HepG2 (cell line): Measurements from ENCODE around the gene TNNT3. TPM values are rescaled to one million over a fixed set of nuclear protein-coding genes. Genes with fewer than 3 reads are reported as not detected.
A peak's percentile ranks its signal among the peaks of the same experiment; 100 is the strongest.

Source experiments
- ATAC-seq: fragments of 200-7000 bp; cut with Tn5 transposase; 3 replicates; pipeline ENCODE4 v1.9.1; 2020; ENCODE audit warnings: mild to moderate bottlenecking, moderate library complexity
- BruUV-seq: library from RNA; stranded (reverse); fragments of 400-500 nt; replicated peaks from 2 replicates; lab custom pipeline; 2021; lab: Mats Ljungman, UMichigan
- CTCF ChIA-PET: fragments of 300-600 bp; formaldehyde crosslinking; extraction: SDS; loops from one replicate; lab custom pipeline; 2021; ENCODE audit warnings: low total read pairs, inconsistent platforms, low intra/inter-chr PET ratio; lab: Yijun Ruan, JAX
- POLR2A ChIA-PET: fragments of 350-600 bp; sonication (Branson Sonifier 250); formaldehyde crosslinking; loops from one replicate; lab custom pipeline; 2020; ENCODE audit warnings: antibody characterized with exemption, inconsistent platforms; lab: Yijun Ruan, JAX
- DNase-seq: peaks from one replicate; pipeline ENCODE4 v3.0.0-alpha.2; 2015; ENCODE audit warnings: low spot score
- FAIRE-seq: peaks from 3 replicates; lab custom pipeline; 2011; peaks lifted over from hg19 to GRCh38; lab: Jason Lieb, UNC
- H2AFZ ChIP-seq: one replicate; pipeline ENCODE4 v1.6.1; 2011; ENCODE audit warnings: low read length, inconsistent platforms
- H3K27ac ChIP-seq: fragments of 300-600 bp; 3 replicates; pipeline ENCODE4 v1.8.0; 2011; ENCODE audit warnings: mixed run types, mild to moderate bottlenecking, mixed read lengths, low read length, inconsistent platforms; ENCODE audit not compliant: insufficient read depth; ENCODE audit errors: extremely low read length
- H3K27me3 ChIP-seq, 2 experiments: fragments of 200-600 bp in 1 of 2; 2 replicates in 1 of 2; 3 replicates in 1 of 2; pipeline versions ENCODE4 v1.6.0 to v1.8.0; 2011; ENCODE audit warnings: low read length in 2 of 2, mild to moderate bottlenecking in 2 of 2, moderate library complexity in 2 of 2, inconsistent platforms in 1 of 2; ENCODE audit not compliant: insufficient read depth in 2 of 2, control insufficient read depth in 1 of 2
- H3K36me3 ChIP-seq, 2 experiments: fragments of 200-600 bp in 1 of 2; replicated peaks in 1 of 2; 2 replicates in 1 of 2; 3 replicates in 1 of 2; pipeline versions ENCODE4 v1.5.1 to v1.8.0; 2011; ENCODE audit warnings: low read length in 2 of 2, inconsistent platforms in 1 of 2; ENCODE audit not compliant: insufficient read depth in 2 of 2, control insufficient read depth in 1 of 2
- H3K4me1 ChIP-seq: 2 replicates; pipeline ENCODE4 v1.5.1; 2012; ENCODE audit warnings: low read length, inconsistent platforms; ENCODE audit not compliant: insufficient read depth
- H3K4me2 ChIP-seq: 2 replicates; pipeline ENCODE4 v1.6.0; 2011; ENCODE audit warnings: low read depth, low read length, inconsistent platforms
- H3K4me3 ChIP-seq, 3 experiments: fragments of 200-600 bp in 1 of 3; sonication (generic), shearing (Covaris generic) in 1 of 3; replicated peaks in 1 of 3; 2 replicates each; pipeline ENCODE4 v1.5.1; 2011 to 2016; ENCODE audit warnings: low read length in 3 of 3, inconsistent platforms in 2 of 3, low read depth in 2 of 3, mild to moderate bottlenecking in 2 of 3, control low read depth in 1 of 3, mixed read lengths in 1 of 3; ENCODE audit not compliant: insufficient read depth in 1 of 3
- H3K79me2 ChIP-seq: one replicate; pipeline ENCODE4 v1.6.1; 2011; ENCODE audit warnings: low read length, inconsistent platforms; ENCODE audit not compliant: insufficient read depth
- H3K9ac ChIP-seq: 2 replicates; pipeline ENCODE4 v1.6.0; 2011; ENCODE audit warnings: mild to moderate bottlenecking, low read depth, low read length, inconsistent platforms; ENCODE audit not compliant: insufficient read depth
- H3K9me3 ChIP-seq: 2 replicates; pipeline ENCODE4 v1.5.1; 2012; ENCODE audit warnings: mild to moderate bottlenecking, low read length
- H4K20me1 ChIP-seq: 2 replicates; pipeline ENCODE4 v1.6.0; 2011; ENCODE audit warnings: inconsistent platforms, mild to moderate bottlenecking, low read length, moderate library complexity; ENCODE audit not compliant: insufficient read depth
- MAZ ChIP-seq, 2 experiments: sonication (generic) in 1 of 2; formaldehyde crosslinking in 1 of 2; IDR thresholded peaks; 2 replicates each; pipeline versions ENCODE4 v1.5.0 to v1.6.1; 2012 to 2020; ENCODE audit warnings: low read depth in 2 of 2, mild to moderate bottlenecking in 2 of 2, borderline replicate concordance in 1 of 2, improper control_type of control experiment in 1 of 2, low read length in 1 of 2, missing genetic modification reagents in 1 of 2, moderate library complexity in 1 of 2
- MIER3 ChIP-seq: IDR thresholded peaks from 2 replicates; pipeline ENCODE4 v1.6.1; 2016; ENCODE audit warnings: missing compliant biosample characterization, borderline replicate concordance
- RFX5 ChIP-seq: IDR thresholded peaks from 2 replicates; pipeline ENCODE4 v1.6.1; 2011; ENCODE audit warnings: low read depth, low read length, improper control_type of control experiment
- SMC3 ChIP-seq: IDR thresholded peaks from 2 replicates; pipeline ENCODE4 v1.6.1; 2011; ENCODE audit warnings: low read length, improper control_type of control experiment
- ZNF383 ChIP-seq: sonication (generic); formaldehyde crosslinking; IDR thresholded peaks from 2 replicates; pipeline ENCODE4 v1.4.0; 2020; ENCODE audit warnings: missing genetic modification reagents, mild to moderate bottlenecking, borderline replicate concordance
- WGBS: methylation state at CpG from one replicate; pipeline ENCODE4 v1.1.6; 2017; ENCODE audit warnings: low lambda C conversion rate; 5-methylcytosine and 5-hydroxymethylcytosine counted together
- in situ Hi-C: cut with HindIII; loops from 2 replicates; pipeline ENCODE4 v1.10.0; 2017; ENCODE audit warnings: low pct_unique_long_range_greater_than_20kb; ENCODE audit not compliant: extremely low pct_ligation_motif_present
- intact Hi-C: fragments of 100-400 bp; cut with micrococcal nuclease; formaldehyde crosslinking; loops from one replicate; pipeline ENCODE4 v1.10.0; 2022; ENCODE audit not compliant: unreplicated experiment
- polyA plus RNA-seq, 8 experiments: library from polyadenylated mRNA; depleted of rRNA in 3 of 8; stranded (reverse) in 7 of 8; unstranded in 1 of 8; fragments of >200 nt; fragmentation: Illumina TruSeq in 4 of 8; extraction: Trizol in 4 of 8; gene quantifications; 2 replicates each; pipeline versions ENCODE4 v1.2.1 to v1.2.3, GENCODE V29; 2011 to 2016; ENCODE audit warnings: low read depth in 4 of 8, missing spikeins in 1 of 8, mixed read lengths in 1 of 8; ENCODE audit not compliant: insufficient read depth in 1 of 8
- total RNA-seq, 5 experiments: library from RNA; depleted of rRNA; stranded (reverse); fragments of >200 nt; fragmentation: Illumina TruSeq; extraction: Trizol; gene quantifications; 2 replicates each; pipeline ENCODE4 v1.2.3, GENCODE V29; 2016; ENCODE audit warnings: low read depth in 1 of 5
- TF ChIP-seq, protein P1 (sequence below): sonication (generic); formaldehyde crosslinking; IDR thresholded peaks from 2 replicates; pipeline ENCODE4 v1.4.0; 2020; ENCODE audit warnings: missing genetic modification reagents, low read depth, mild to moderate bottlenecking, borderline replicate concordance

The TNNT3 gene
- total and polyA plus RNA-seq, 2 of the 13 experiments (the other 11 are each of a cell fraction or from before 2014, with no cell fraction given), result not detected

DNA sequence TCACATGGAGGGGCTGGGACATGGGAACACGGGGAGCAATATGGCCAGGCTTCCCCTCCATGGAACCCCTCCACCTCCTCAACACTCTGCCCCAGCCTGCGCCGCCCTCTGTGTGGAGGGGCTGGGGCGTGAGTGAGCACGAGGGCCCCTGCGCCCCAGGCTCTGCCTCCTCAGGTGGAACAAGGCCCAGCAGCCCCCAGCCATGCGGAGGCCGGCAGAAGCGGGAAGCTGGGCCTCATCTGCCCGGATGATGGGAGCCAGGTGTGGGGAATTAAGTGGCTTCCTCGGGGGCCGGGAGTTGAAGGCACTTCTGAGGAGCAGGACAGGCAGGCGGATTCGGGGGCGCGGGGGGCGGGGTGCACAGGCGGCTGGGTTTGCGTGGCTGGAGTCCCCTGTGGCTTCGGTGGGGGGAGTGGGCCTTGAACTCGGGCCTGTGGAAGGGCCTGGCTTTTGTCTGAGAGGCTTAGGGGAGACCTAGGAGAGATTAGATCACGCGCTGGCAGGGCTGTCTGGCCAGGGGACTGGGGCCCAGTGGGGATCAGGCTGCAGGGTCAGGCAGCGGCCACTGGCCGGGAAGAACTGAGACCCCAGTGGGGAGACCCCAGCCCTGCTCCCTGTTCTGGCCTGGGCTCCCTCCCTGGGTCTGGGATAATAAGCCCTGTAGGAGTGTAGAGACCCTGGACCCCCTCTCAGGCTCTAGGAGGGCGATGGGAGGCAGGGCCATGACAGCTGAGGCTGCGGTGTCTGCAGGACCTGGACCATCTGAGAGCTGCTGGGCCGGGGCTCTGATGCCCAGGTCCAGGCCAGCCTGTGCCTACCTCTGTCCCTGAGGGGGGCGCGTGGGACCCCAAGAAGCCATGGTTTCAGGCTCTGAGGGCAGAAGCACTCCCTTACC is 41.1 kb upstream of the TNNT3 start:
- no peak overlapping the region for H3K4me2 ChIP-seq
- ATAC-seq (no peak), DNase-seq (no peak), FAIRE-seq (no peak)
- no peak overlapping the region for H2AFZ ChIP-seq
- in situ Hi-C loops, result no loop called here
- H3K79me2 ChIP-seq, result no peaks in the 10 kb centered on the region
- no TSS peak for BruUV-seq
- CTCF ChIA-PET, result no interaction called here
- H3K9me3 ChIP-seq, result no peaks in the 10 kb centered on the region
- H4K20me1 ChIP-seq, result no peaks in the 10 kb centered on the region
- 74% methylated on average over 19 of the region's 30 CpGs for whole genome bisulfite sequencing
- H3K4me1 ChIP-seq, result peaks cover 32% of the 10 kb centered on the region
- H3K27me3 ChIP-seq, result peaks cover 10 to 51% of the 10 kb centered on the region in 2 experiments; a peak in 4 of 5 replicates
- POLR2A ChIA-PET, result no interaction called here
- no peak overlapping the region for H3K27ac ChIP-seq
- no peak overlapping the region for H3K9ac ChIP-seq
- H3K36me3 ChIP-seq, result no peaks in the 10 kb centered on the region
- no peak for TF ChIP-seq RFX5
- no peak for TF ChIP-seq SMC3
- no peak for TF ChIP-seq ZNF383 (CRISPR knock-in tag)
- TF ChIP-seq MAZ (IDR thresholded peaks at IDR 0.05; ENCODE audit: borderline replicate concordance, low read depth, low read length), result no peak
- TF ChIP-seq MAZ (CRISPR knock-in tag; IDR thresholded peaks at IDR 0.05; ENCODE audit: low read depth), result no peak
- intact Hi-C loops, result loop anchor here (2.0 kb wide), 1 partner anchor 42 kb away; no protein-coding TSS in a partner anchor
- no peak overlapping the region for H3K4me3 ChIP-seq

GRCh38 chr11:1879342-1879940 is 40.1 kb upstream of the TNNT3 start:
- in situ Hi-C loops, result no loop called here
- Histone ChIP-seq H3K79me2 (no peaks in the 10 kb centered on the region), H3K4me3 (no peak overlapping the region), H3K27me3 (peaks cover 8 to 55% of the 10 kb centered on the region in 2 experiments; a peak in 4 of 5 replicates), H3K36me3 (no peaks in the 10 kb centered on the region), H3K27ac (no peak overlapping the region), H4K20me1 (no peaks in the 10 kb centered on the region), H3K9ac (no peak overlapping the region), H2AFZ (no peak overlapping the region), H3K4me1 (peaks cover 32% of the 10 kb centered on the region), H3K9me3 (no peaks in the 10 kb centered on the region), H3K4me2 (no peak overlapping the region)
- no peak for TF ChIP-seq MIER3
- TF ChIP-seq, protein P1, sequence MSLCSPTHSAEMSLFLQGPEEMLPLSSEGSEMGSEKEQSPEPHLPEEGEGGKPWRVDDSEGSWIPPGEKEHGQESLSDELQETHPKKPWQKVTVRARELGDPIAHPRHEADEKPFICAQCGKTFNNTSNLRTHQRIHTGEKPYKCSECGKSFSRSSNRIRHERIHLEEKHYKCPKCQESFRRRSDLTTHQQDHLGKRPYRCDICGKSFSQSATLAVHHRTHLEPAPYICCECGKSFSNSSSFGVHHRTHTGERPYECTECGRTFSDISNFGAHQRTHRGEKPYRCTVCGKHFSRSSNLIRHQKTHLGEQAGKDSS (CRISPR knock-in tag), result 0 out of 2 replicates have a peak, but pooled peaks have one; percentile 19
- FAIRE-seq, result no peak
- no peak for ATAC-seq
- ChIA-PET CTCF (no interaction called here), POLR2A (no interaction called here)
- intact Hi-C loops, result loop anchor here (2.0 kb wide), 1 partner anchor 43 kb away; no protein-coding TSS in a partner anchor
- BruUV-seq, result no TSS peak
- 74% methylated on average over 3 of the region's 13 CpGs for WGBS
- no peak for DNase-seq
